Neural progenitor cell (in vitro differentiated cells): Measurements from ENCODE around the gene AVPR1B.

Source experiments
- EZH2 ChIP-seq: fragments of 200-600 bp; sonication (generic); IDR thresholded peaks from 2 replicates; pipeline ENCODE4 v1.6.1; 2017; ENCODE audit warnings: antibody characterized with exemption, mild to moderate bottlenecking, moderate library complexity
- EZH2phosphoT487 ChIP-seq: fragments of 200-600 bp; sonication (generic); IDR thresholded peaks from 2 replicates; pipeline ENCODE4 v1.6.1; 2017; ENCODE audit warnings: antibody characterized with exemption
- TF ChIP-seq, protein P1 (sequence below): fragments of 200-600 bp; sonication (generic); IDR thresholded peaks from 2 replicates; pipeline ENCODE4 v1.5.1; 2017; ENCODE audit warnings: antibody characterized with exemption, mild to moderate bottlenecking

GRCh38 chr1:206066479-206067171 is 50.6 kb downstream of the AVPR1B start:
- TF ChIP-seq, protein P1, sequence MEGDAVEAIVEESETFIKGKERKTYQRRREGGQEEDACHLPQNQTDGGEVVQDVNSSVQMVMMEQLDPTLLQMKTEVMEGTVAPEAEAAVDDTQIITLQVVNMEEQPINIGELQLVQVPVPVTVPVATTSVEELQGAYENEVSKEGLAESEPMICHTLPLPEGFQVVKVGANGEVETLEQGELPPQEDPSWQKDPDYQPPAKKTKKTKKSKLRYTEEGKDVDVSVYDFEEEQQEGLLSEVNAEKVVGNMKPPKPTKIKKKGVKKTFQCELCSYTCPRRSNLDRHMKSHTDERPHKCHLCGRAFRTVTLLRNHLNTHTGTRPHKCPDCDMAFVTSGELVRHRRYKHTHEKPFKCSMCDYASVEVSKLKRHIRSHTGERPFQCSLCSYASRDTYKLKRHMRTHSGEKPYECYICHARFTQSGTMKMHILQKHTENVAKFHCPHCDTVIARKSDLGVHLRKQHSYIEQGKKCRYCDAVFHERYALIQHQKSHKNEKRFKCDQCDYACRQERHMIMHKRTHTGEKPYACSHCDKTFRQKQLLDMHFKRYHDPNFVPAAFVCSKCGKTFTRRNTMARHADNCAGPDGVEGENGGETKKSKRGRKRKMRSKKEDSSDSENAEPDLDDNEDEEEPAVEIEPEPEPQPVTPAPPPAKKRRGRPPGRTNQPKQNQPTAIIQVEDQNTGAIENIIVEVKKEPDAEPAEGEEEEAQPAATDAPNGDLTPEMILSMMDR: no peak
- TF ChIP-seq EZH2phosphoT487: no peak
- TF ChIP-seq EZH2: no peak
